Adrenal gland (tissue), 5 donors: ENCODE measurements around the gene FBLN5.

Experiments used
- POLR2A ChIP-seq, 2 donors: fragments of 450-650 bp; IDR thresholded peaks; one replicate each; pipeline ENCODE4 v1.6.1; 2017; ENCODE audit warnings: antibody characterized with exemption in 2 of 2, mild to moderate bottlenecking in 2 of 2, moderate library complexity in 1 of 2
- TF ChIP-seq, protein P1 (sequence below), 6 experiments: fragments of 450-650 bp in 4 of 6; fragments of 200-600 bp in 2 of 6; sonication (generic) in 1 of 6; IDR thresholded peaks; 1 replicate in 5 of 6; 2 replicates in 1 of 6; pipeline versions ENCODE4 v1.5.1 to v1.8.0; 2016 to 2021; ENCODE audit warnings: antibody characterized with exemption in 6 of 6, mild to moderate bottlenecking in 2 of 6, moderate library complexity in 1 of 6
- donor health status: DM: no; HTN: no; CAD: no.

- TF ChIP-seq, protein P1, sequence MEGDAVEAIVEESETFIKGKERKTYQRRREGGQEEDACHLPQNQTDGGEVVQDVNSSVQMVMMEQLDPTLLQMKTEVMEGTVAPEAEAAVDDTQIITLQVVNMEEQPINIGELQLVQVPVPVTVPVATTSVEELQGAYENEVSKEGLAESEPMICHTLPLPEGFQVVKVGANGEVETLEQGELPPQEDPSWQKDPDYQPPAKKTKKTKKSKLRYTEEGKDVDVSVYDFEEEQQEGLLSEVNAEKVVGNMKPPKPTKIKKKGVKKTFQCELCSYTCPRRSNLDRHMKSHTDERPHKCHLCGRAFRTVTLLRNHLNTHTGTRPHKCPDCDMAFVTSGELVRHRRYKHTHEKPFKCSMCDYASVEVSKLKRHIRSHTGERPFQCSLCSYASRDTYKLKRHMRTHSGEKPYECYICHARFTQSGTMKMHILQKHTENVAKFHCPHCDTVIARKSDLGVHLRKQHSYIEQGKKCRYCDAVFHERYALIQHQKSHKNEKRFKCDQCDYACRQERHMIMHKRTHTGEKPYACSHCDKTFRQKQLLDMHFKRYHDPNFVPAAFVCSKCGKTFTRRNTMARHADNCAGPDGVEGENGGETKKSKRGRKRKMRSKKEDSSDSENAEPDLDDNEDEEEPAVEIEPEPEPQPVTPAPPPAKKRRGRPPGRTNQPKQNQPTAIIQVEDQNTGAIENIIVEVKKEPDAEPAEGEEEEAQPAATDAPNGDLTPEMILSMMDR (IDR thresholded peaks at IDR 0.05), result no peak
- TF ChIP-seq POLR2A (IDR thresholded peaks at IDR 0.05), result no peak
Measured at GRCh38 chr14:91901449-91902226, 45.9 kb downstream of the FBLN5 start.
